ENCODE measurements around the gene PTCD2.

DNA sequence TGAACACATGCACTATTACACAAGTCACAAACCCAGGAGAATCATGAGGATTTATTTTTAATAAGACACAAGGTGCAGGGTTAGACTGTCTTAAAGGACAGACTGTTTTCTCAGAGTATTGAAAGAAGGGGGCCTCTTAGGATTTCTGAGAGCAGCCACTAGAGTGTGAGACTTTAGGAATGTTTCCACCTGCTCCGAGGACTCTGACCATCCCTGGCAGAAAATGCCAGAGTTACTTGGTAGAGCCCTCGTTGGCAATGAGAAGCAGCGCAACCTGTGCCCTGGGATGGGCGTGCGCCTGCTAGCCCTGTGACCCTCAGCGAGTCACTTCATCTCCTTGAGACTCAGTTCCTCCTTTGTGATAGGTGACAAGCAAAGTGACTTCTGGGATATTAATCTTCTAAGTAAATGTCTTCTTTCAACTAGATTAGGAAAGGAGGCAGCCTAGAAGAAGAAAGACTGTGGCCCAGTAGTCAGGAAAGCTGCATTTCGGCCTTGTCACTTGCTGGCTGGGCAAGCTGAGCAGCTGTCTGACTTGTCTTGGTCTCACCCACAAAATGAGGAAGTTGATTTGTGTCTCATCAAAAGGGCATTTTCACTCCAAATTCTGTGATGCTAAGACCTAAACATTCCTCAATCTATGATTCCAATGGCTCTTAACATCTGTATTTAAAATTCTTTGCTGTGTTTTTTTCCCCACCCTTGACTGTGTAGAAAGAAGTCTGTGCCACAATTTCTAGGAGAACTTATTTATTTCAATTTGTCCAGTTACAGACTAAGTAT lies 60.5 kb downstream of the PTCD2 start:
- TF ChIP-seq EZH2phosphoT487 (IDR thresholded peaks at IDR 0.05; ENCODE audit: borderline replicate concordance) (no peak), CTCF (conservative IDR thresholded peaks at IDR 0.05; ENCODE audit: low read length) (no peak)
